Measurements from ENCODE around the gene SLC29A3. TPM values are rescaled to one million over a fixed set of nuclear protein-coding genes. Genes with fewer than 3 reads are reported as not detected.

SLC29A3 gene
- total RNA-seq, 1 experiment from 2014 or later, result 1.1 TPM

- H3K36me3 ChIP-seq, result no peaks in the 10 kb centered on the region
- peaks cover 8% of the 10 kb centered on the region; the same call in 1 of the 2 replicates for H3K27me3 ChIP-seq (replicated peaks)
- H3K4me3 ChIP-seq, result no peak overlapping the region
Measured at GRCh38 chr10:71314694-71315225, 4.3 kb upstream of the SLC29A3 start.

GRCh38 chr10:71316056-71316785 is 2.8 kb upstream of the SLC29A3 start:
- H3K9me3 ChIP-seq (replicated peaks), result no peaks in the 10 kb centered on the region
- H3K27ac ChIP-seq, result no peak overlapping the region
- no peak overlapping the region for H3K4me3 ChIP-seq
- peaks cover 5% of the 10 kb centered on the region; the same call in 1 of the 2 replicates for H3K27me3 ChIP-seq (replicated peaks)
- H3K36me3 ChIP-seq, result no peaks in the 10 kb centered on the region
- no peak for DNase-seq (ENCODE audit: low read depth in 1 of 2, low spot score in 2 of 2)
- peaks cover 3% of the 10 kb centered on the region for H3K4me1 ChIP-seq (replicated peaks)

More at GRCh38 chr10:71314694-71315225, 4.3 kb upstream of the SLC29A3 start:
- Histone ChIP-seq H3K27ac (no peak overlapping the region), H3K4me1 (replicated peaks) (peaks cover 2% of the 10 kb centered on the region), H3K9me3 (replicated peaks) (no peaks in the 10 kb centered on the region)
- no peak for DNase-seq (ENCODE audit: low read depth in 1 of 2, low spot score in 2 of 2)

- Histone ChIP-seq H3K4me3 (no peak overlapping the region), H3K4me1 (replicated peaks) (peaks cover 3% of the 10 kb centered on the region), H3K9me3 (replicated peaks) (no peaks in the 10 kb centered on the region), H3K27me3 (replicated peaks) (no peaks in the 10 kb centered on the region; the same call in 1 of the 2 replicates), H3K27ac (no peak overlapping the region), H3K36me3 (no peaks in the 10 kb centered on the region)
- DNase-seq (ENCODE audit: low read depth in 1 of 2, low spot score in 2 of 2), result no peak
Measured at GRCh38 chr10:71316786-71317160, 2.3 kb upstream of the SLC29A3 start.

- Histone ChIP-seq H3K36me3 (no peaks in the 10 kb centered on the region), H3K27ac (no peak overlapping the region), H3K27me3 (replicated peaks) (no peaks in the 10 kb centered on the region), H3K4me3 (no peak overlapping the region), H3K9me3 (replicated peaks) (no peaks in the 10 kb centered on the region), H3K4me1 (replicated peaks) (peaks cover 3% of the 10 kb centered on the region)
- no peak for DNase-seq (ENCODE audit: low read depth in 1 of 2, low spot score in 2 of 2)
Measured at GRCh38 chr10:71317739-71318138, 1.3 kb upstream of the SLC29A3 start.

GRCh38 chr10:71319800-71320392 is 837 bp downstream of the SLC29A3 start:
- Histone ChIP-seq H3K36me3 (no peaks in the 10 kb centered on the region), H3K4me1 (replicated peaks) (peaks cover 3% of the 10 kb centered on the region), H3K9me3 (replicated peaks) (no peaks in the 10 kb centered on the region), H3K27me3 (replicated peaks) (no peaks in the 10 kb centered on the region), H3K4me3 (peak overlapping the region; percentile 51), H3K27ac (no peak overlapping the region)
- no peak for DNase-seq (ENCODE audit: low read depth in 1 of 2, low spot score in 2 of 2)

- no peaks in the 10 kb centered on the region for H3K36me3 ChIP-seq
- no peaks in the 10 kb centered on the region for H3K27me3 ChIP-seq (replicated peaks)
- no peak overlapping the region for H3K27ac ChIP-seq
- no peaks in the 10 kb centered on the region for H3K9me3 ChIP-seq (replicated peaks)
- H3K4me1 ChIP-seq (replicated peaks), result peaks cover 3% of the 10 kb centered on the region
- H3K4me3 ChIP-seq, result no peak overlapping the region
- no peak for DNase-seq (ENCODE audit: low read depth in 1 of 2, low spot score in 2 of 2)
Measured at GRCh38 chr10:71320592-71320991, 1.5 kb downstream of the SLC29A3 start.

- no peaks in the 10 kb centered on the region for H3K9me3 ChIP-seq (replicated peaks)
- no peak for DNase-seq (ENCODE audit: low read depth in 1 of 2, low spot score in 2 of 2)
- H3K4me1 ChIP-seq (replicated peaks), result peaks cover 3% of the 10 kb centered on the region
- H3K27ac ChIP-seq, result no peak overlapping the region
- no peaks in the 10 kb centered on the region for H3K36me3 ChIP-seq
- H3K4me3 ChIP-seq, result no peak overlapping the region
- no peaks in the 10 kb centered on the region for H3K27me3 ChIP-seq (replicated peaks)
Measured at GRCh38 chr10:71321386-71321785, 2.3 kb downstream of the SLC29A3 start.

- DNase-seq (ENCODE audit: low read depth in 1 of 2, low spot score in 2 of 2), result no peak
- Histone ChIP-seq H3K9me3 (replicated peaks) (no peaks in the 10 kb centered on the region), H3K27me3 (replicated peaks) (no peaks in the 10 kb centered on the region), H3K36me3 (no peaks in the 10 kb centered on the region), H3K27ac (no peak overlapping the region), H3K4me3 (no peak overlapping the region), H3K4me1 (replicated peaks) (peaks cover 3% of the 10 kb centered on the region)
Measured at GRCh38 chr10:71323407-71323806, 4.3 kb downstream of the SLC29A3 start.

- Histone ChIP-seq H3K27ac (no peak overlapping the region), H3K9me3 (replicated peaks) (no peaks in the 10 kb centered on the region), H3K4me1 (replicated peaks) (peaks cover under 1% of the 10 kb centered on the region), H3K27me3 (replicated peaks) (no peaks in the 10 kb centered on the region), H3K4me3 (no peak overlapping the region), H3K36me3 (no peaks in the 10 kb centered on the region)
- DNase-seq (ENCODE audit: low read depth in 1 of 2, low spot score in 2 of 2), result no peak
Measured at GRCh38 chr10:71324743-71325142, 5.7 kb downstream of the SLC29A3 start.

- H3K27ac ChIP-seq, result no peak overlapping the region
- H3K9me3 ChIP-seq (replicated peaks), result no peaks in the 10 kb centered on the region
- H3K27me3 ChIP-seq (replicated peaks), result no peaks in the 10 kb centered on the region
- no peak overlapping the region for H3K4me3 ChIP-seq
- H3K4me1 ChIP-seq (replicated peaks), result no peaks in the 10 kb centered on the region
- no peak for DNase-seq (ENCODE audit: low read depth in 1 of 2, low spot score in 2 of 2)
- H3K36me3 ChIP-seq, result no peaks in the 10 kb centered on the region
Measured at GRCh38 chr10:71325267-71325666, 6.2 kb downstream of the SLC29A3 start.

GRCh38 chr10:71326464-71326881 is 7.4 kb downstream of the SLC29A3 start:
- no peak overlapping the region for H3K4me3 ChIP-seq
- no peak overlapping the region for H3K27ac ChIP-seq
- no peaks in the 10 kb centered on the region for H3K9me3 ChIP-seq (replicated peaks)
- no peaks in the 10 kb centered on the region for H3K36me3 ChIP-seq
- no peaks in the 10 kb centered on the region for H3K4me1 ChIP-seq (replicated peaks)
- H3K27me3 ChIP-seq (replicated peaks), result no peaks in the 10 kb centered on the region
- DNase-seq (ENCODE audit: low read depth in 1 of 2, low spot score in 2 of 2), result no peak

- H3K27ac ChIP-seq, result no peak overlapping the region
- no peaks in the 10 kb centered on the region for H3K27me3 ChIP-seq (replicated peaks)
- 0 out of 2 replicates have a peak, but pooled peaks cover 7% of the 10 kb centered on the region for H3K4me1 ChIP-seq (replicated peaks)
- H3K36me3 ChIP-seq, result no peaks in the 10 kb centered on the region
- DNase-seq (ENCODE audit: low read depth in 1 of 2, low spot score in 2 of 2), result no peak
- H3K9me3 ChIP-seq (replicated peaks), result no peaks in the 10 kb centered on the region
- H3K4me3 ChIP-seq, result no peak overlapping the region
Measured at GRCh38 chr10:71330789-71331404, 11.8 kb downstream of the SLC29A3 start.

GRCh38 chr10:71331736-71332135 is 12.7 kb downstream of the SLC29A3 start:
- H3K9me3 ChIP-seq (replicated peaks), result no peaks in the 10 kb centered on the region
- no peak overlapping the region for H3K27ac ChIP-seq
- H3K4me3 ChIP-seq, result no peak overlapping the region
- no peak for DNase-seq (ENCODE audit: low read depth in 1 of 2, low spot score in 2 of 2)
- no peaks in the 10 kb centered on the region for H3K36me3 ChIP-seq
- 0 out of 2 replicates have a peak, but pooled peaks cover 7% of the 10 kb centered on the region for H3K4me1 ChIP-seq (replicated peaks)
- H3K27me3 ChIP-seq (replicated peaks), result no peaks in the 10 kb centered on the region

- no peak overlapping the region for H3K4me3 ChIP-seq
- DNase-seq (ENCODE audit: low read depth in 1 of 2, low spot score in 2 of 2), result no peak
Measured at GRCh38 chr10:71332466-71332865, 13.4 kb downstream of the SLC29A3 start.

More at GRCh38 chr10:71332466-71332865, 13.4 kb downstream of the SLC29A3 start:
- Histone ChIP-seq H3K9me3 (replicated peaks) (no peaks in the 10 kb centered on the region), H3K4me1 (replicated peaks) (0 out of 2 replicates have a peak, but pooled peaks cover 7% of the 10 kb centered on the region), H3K27me3 (replicated peaks) (no peaks in the 10 kb centered on the region), H3K36me3 (no peaks in the 10 kb centered on the region), H3K27ac (no peak overlapping the region)

Data from SJSA1 (cell line).